K562 (cell line): ENCODE results near the gene IGF2R. TPM values are rescaled to one million over a fixed set of nuclear protein-coding genes. Genes with fewer than 3 reads are reported as not detected.

Experiments used
- ATAC-seq: fragments of 200-7000 bp; cut with Tn5 transposase; 3 replicates; pipeline ENCODE4 v1.9.1; 2020; ENCODE audit warnings: moderate library complexity
- BruUV-seq: library from RNA; stranded (reverse); fragments of 400-500 nt; replicated peaks from 2 replicates; lab custom pipeline; 2021; lab: Mats Ljungman, UMichigan
- CTCF ChIA-PET: fragments of 300-600 bp; formaldehyde crosslinking; extraction: SDS; loops from one replicate; lab custom pipeline; 2021; ENCODE audit warnings: low intra/inter-chr PET ratio; lab: Yijun Ruan, JAX
- POLR2A ChIA-PET: fragments of 300-600, 350-650 bp; sonication (Branson Sonifier 250); formaldehyde crosslinking; extraction: SDS; loops from one replicate; lab custom pipeline; 2021; ENCODE audit warnings: antibody characterized with exemption, inconsistent platforms; lab: Yijun Ruan, JAX
- DNase-seq, 4 experiments: peaks; one replicate each; pipeline versions ENCODE4 v3.0.0 to v3.0.0-alpha.2; 2011 to 2018; ENCODE audit warnings: low spot score in 3 of 4, mixed read lengths in 3 of 4; ENCODE audit errors: extremely low read depth in 1 of 4
- FAIRE-seq: peaks from 2 replicates; lab custom pipeline; 2011; peaks lifted over from hg19 to GRCh38; lab: Jason Lieb, UNC
- H2AFZ ChIP-seq: 2 replicates; pipeline ENCODE4 v1.6.0; 2011; ENCODE audit warnings: low read depth, low read length, control low read depth, inconsistent platforms
- H3K27ac ChIP-seq: fragments of 200-600 bp; 3 replicates; pipeline ENCODE4 v1.8.0; 2011; ENCODE audit warnings: low read depth, mild to moderate bottlenecking, control low read depth, inconsistent platforms, low read length, moderate library complexity, mixed read lengths; ENCODE audit errors: extremely low read depth
- H3K27me3 ChIP-seq, 2 experiments: fragments of 300-600 bp in 1 of 2; 2 replicates in 1 of 2; 3 replicates in 1 of 2; pipeline versions ENCODE4 v1.6.0 to v1.8.0; 2011; ENCODE audit warnings: inconsistent platforms in 2 of 2, low read length in 2 of 2, mild to moderate bottlenecking in 1 of 2, mixed read lengths in 1 of 2, moderate library complexity in 1 of 2; ENCODE audit not compliant: control insufficient read depth in 2 of 2, insufficient read depth in 2 of 2
- H3K36me3 ChIP-seq: fragments of 300-600 bp; 3 replicates; pipeline ENCODE4 v1.8.0; 2011; ENCODE audit warnings: mild to moderate bottlenecking, low read length, inconsistent platforms; ENCODE audit not compliant: control insufficient read depth, insufficient read depth
- H3K4me1 ChIP-seq, 2 experiments: fragments of 200-600 bp in 1 of 2; replicated peaks in 1 of 2; 2 replicates in 1 of 2; 3 replicates in 1 of 2; pipeline versions ENCODE4 v1.5.1 to v1.8.0; 2011; ENCODE audit warnings: inconsistent platforms in 2 of 2, low read length in 2 of 2, mild to moderate bottlenecking in 1 of 2, mixed read lengths in 1 of 2, moderate library complexity in 1 of 2; ENCODE audit not compliant: control insufficient read depth in 2 of 2, insufficient read depth in 2 of 2
- H3K4me2 ChIP-seq: 2 replicates; pipeline ENCODE4 v1.6.1; 2011; ENCODE audit warnings: low read length, control low read depth, inconsistent platforms, mixed read lengths; ENCODE audit not compliant: insufficient read depth
- H3K4me3 ChIP-seq: fragments of 200-600 bp; sonication (generic), shearing (Covaris generic); 2 replicates; pipeline ENCODE4 v1.5.1; 2016; ENCODE audit warnings: control low read depth, inconsistent platforms
- H3K79me2 ChIP-seq: fragments of 200-600 bp; 3 replicates; pipeline ENCODE4 v1.8.0; 2011; ENCODE audit warnings: low read length, inconsistent platforms; ENCODE audit not compliant: control insufficient read depth, insufficient read depth
- H3K9ac ChIP-seq, 2 experiments: 2 replicates each; pipeline versions ENCODE4 v1.6.0 to v1.6.1; 2011; ENCODE audit warnings: low read depth in 2 of 2, low read length in 2 of 2, control low read depth in 1 of 2, inconsistent platforms in 1 of 2, mild to moderate bottlenecking in 1 of 2, mixed read lengths in 1 of 2; ENCODE audit not compliant: insufficient read depth in 1 of 2
- H3K9me1 ChIP-seq: one replicate; pipeline ENCODE4 v1.6.0; 2011; ENCODE audit warnings: inconsistent platforms, mild to moderate bottlenecking, low read length, moderate library complexity; ENCODE audit not compliant: control insufficient read depth, insufficient read depth
- H3K9me3 ChIP-seq: replicated peaks from 2 replicates; pipeline ENCODE4 v1.5.1; 2011; ENCODE audit warnings: low read depth, low read length, inconsistent platforms; ENCODE audit not compliant: control insufficient read depth, insufficient read depth
- H4K20me1 ChIP-seq: replicated peaks from 2 replicates; pipeline ENCODE4 v1.6.1; 2011; ENCODE audit warnings: low read length, inconsistent platforms, mixed read lengths; ENCODE audit not compliant: control insufficient read depth, insufficient read depth
- ARID1B ChIP-seq: fragments of 450-650 bp; IDR thresholded peaks from 2 replicates; pipeline ENCODE4 v1.6.1; 2016; ENCODE audit warnings: antibody characterized with exemption, mild to moderate bottlenecking, inconsistent platforms
- ATF6 ChIP-seq: sonication (generic); formaldehyde crosslinking; IDR thresholded peaks from 2 replicates; pipeline ENCODE4 v1.4.0; 2020; ENCODE audit warnings: mild to moderate bottlenecking, missing genetic modification reagents
- CBFA2T3 ChIP-seq: fragments of 450-650 bp; IDR thresholded peaks from 2 replicates; pipeline ENCODE4 v1.6.1; 2017
- CHCHD3 ChIP-seq: fragments of 250-450 bp; sonication (Bioruptor Pico); IDR thresholded peaks from 2 replicates; pipeline ENCODE4 v2.1.2; 2022; ENCODE audit warnings: mild to moderate bottlenecking
- GATA2 ChIP-seq: sonication (generic); formaldehyde crosslinking; IDR thresholded peaks from 2 replicates; pipeline ENCODE4 v1.4.0; 2020; ENCODE audit warnings: mild to moderate bottlenecking, missing genetic modification reagents
- KDM1A ChIP-seq, 2 experiments: fragments of 450-650 bp; IDR thresholded peaks; 2 replicates each; pipeline ENCODE4 v1.6.1; 2016; ENCODE audit warnings: mild to moderate bottlenecking in 2 of 2
- MEF2D ChIP-seq: conservative IDR thresholded peaks from 2 replicates; pipeline ENCODE4 v1.6.1; 2016; ENCODE audit warnings: low read depth, missing genetic modification characterization, missing compliant biosample characterization
- MTA3 ChIP-seq: fragments of 450-650 bp; formaldehyde crosslinking; IDR thresholded peaks from 2 replicates; pipeline ENCODE4 v1.6.1; 2017; ENCODE audit warnings: mild to moderate bottlenecking, borderline replicate concordance
- PHF21A ChIP-seq: fragments of 450-650 bp; IDR thresholded peaks from 2 replicates; pipeline ENCODE4 v1.6.1; 2017; ENCODE audit warnings: low read depth, borderline replicate concordance
- PKNOX1 ChIP-seq: fragments of 450-650 bp; IDR thresholded peaks from 2 replicates; pipeline ENCODE4 v1.6.1; 2016
- RBFOX2 ChIP-seq: fragments of 200-400 bp; formaldehyde crosslinking; IDR thresholded peaks from 2 replicates; pipeline ENCODE4 v1.6.1; 2017; ENCODE audit warnings: low read depth, mild to moderate bottlenecking, low read length, moderate library complexity
- RBM39 ChIP-seq: fragments of 200-400 bp; formaldehyde crosslinking; optimal IDR thresholded peaks from 2 replicates; pipeline ENCODE3; 2018; ENCODE audit warnings: low read depth, low read length
- TCF3 ChIP-seq: sonication (generic); formaldehyde crosslinking; IDR thresholded peaks from 2 replicates; pipeline ENCODE4 v1.4.0; 2020; ENCODE audit warnings: mild to moderate bottlenecking, missing genetic modification reagents
- TEAD4 ChIP-seq, 2 experiments: sonication (generic) in 1 of 2; formaldehyde crosslinking in 1 of 2; IDR thresholded peaks; 2 replicates each; pipeline versions ENCODE4 v1.6.1 to v1.8.0; 2012 to 2022; ENCODE audit warnings: borderline replicate concordance in 1 of 2, inconsistent platforms in 1 of 2, low read length in 1 of 2, mild to moderate bottlenecking in 1 of 2, missing genetic modification reagents in 1 of 2
- VEZF1 ChIP-seq: fragments of 200-800 bp; sonication (Bioruptor generic); IDR thresholded peaks from 2 replicates; pipeline ENCODE4 v1.6.1; 2017; ENCODE audit warnings: missing genetic modification characterization, missing compliant biosample characterization
- ZBTB17 ChIP-seq: fragments of 450-650 bp; formaldehyde crosslinking; IDR thresholded peaks from 2 replicates; pipeline ENCODE4 v1.4.0; 2020; ENCODE audit warnings: mild to moderate bottlenecking
- WGBS: fragments of 100-300 bp; shearing (Covaris generic); methylation state at CpG from one replicate; pipeline ENCODE4 v1.1.6; 2016; ENCODE audit warnings: low coverage, mixed read lengths; ENCODE audit not compliant: insufficient coverage; ENCODE audit errors: missing lambda C conversion rate; 5-methylcytosine and 5-hydroxymethylcytosine counted together
- in situ Hi-C: fragments of 300-500 bp; cut with MboI; formaldehyde crosslinking; loops from 4 replicates; pipeline ENCODE4 v1.15.0; 2018; ENCODE audit warnings: inconsistent platforms, mixed read lengths
- intact Hi-C: fragments of 100-400 bp; cut with micrococcal nuclease; formaldehyde crosslinking; loops from 2 replicates; pipeline ENCODE4 v1.14.2; 2022
- polyA plus RNA-seq, 8 experiments: library from polyadenylated mRNA; depleted of rRNA in 4 of 8; stranded (reverse) in 5 of 8; unstranded in 3 of 8; fragments of >200 nt; fragmentation: Nextera tagmentation in 2 of 8; fragmentation: Illumina TruSeq in 1 of 8; extraction: Ambion mirVana in 2 of 8; extraction: Trizol in 1 of 8; gene quantifications; 2 replicates each; pipeline versions ENCODE4 v1.2.1 to v1.2.3, GENCODE V29; 2011 to 2014; ENCODE audit warnings: inconsistent platforms in 1 of 8, missing spikeins in 1 of 8
- total RNA-seq, 7 experiments: library from RNA; depleted of rRNA in 6 of 7; stranded (reverse); fragments of >200 nt in 6 of 7; fragmentation: Illumina TruSeq in 2 of 7; extraction: Trizol in 2 of 7; gene quantifications; 2 replicates each; pipeline versions ENCODE4 v1.2.1 to v1.2.3, GENCODE V29; 2011 to 2021; ENCODE audit warnings: low replicate concordance in 1 of 7

The IGF2R gene
- total and polyA plus RNA-seq, 9 of the 15 experiments (the other 6 are each of a cell fraction or from before 2014, with no cell fraction given) = 3.5 to 92.3 (median 34.5) TPM

- TF ChIP-seq PHF21A = 0 out of 2 replicates have a peak, but pooled peaks have one; percentile 38
- peak; percentile 27; the same call in 1 of the 2 replicates for TF ChIP-seq MTA3
- 0 out of 2 replicates have a peak, but pooled peaks have one; percentile 14 for TF ChIP-seq RBFOX2
- TF ChIP-seq, all 486 proteins: peak for 14
Observed at GRCh38 chr6:159977255-159977903, 8.5 kb downstream of the IGF2R start (continued).

- Histone ChIP-seq H3K4me2 (peak overlapping the region; percentile 74), H3K27me3 (no peaks in the 10 kb centered on the region), H3K4me1 (peaks cover 66 to 80% of the 10 kb centered on the region in 2 experiments), H3K79me2 (peaks cover 98% of the 10 kb centered on the region), H3K36me3 (peaks cover 11% of the 10 kb centered on the region), H3K9me3 (no peaks in the 10 kb centered on the region), H4K20me1 (peaks cover 66% of the 10 kb centered on the region), H3K27ac (peak overlapping the region; percentile 59; the same call in 2 of the 3 replicates), H3K9ac (peak overlapping the region; percentile 34 to 37; a peak in 1 of 4 replicates), H2AFZ (no peak overlapping the region), H3K4me3 (no peak overlapping the region), H3K9me1 (peaks cover 17% of the 10 kb centered on the region)
- FAIRE-seq (no peak), DNase-seq (peak in 1 of 4 experiments; percentile 44), ATAC-seq (no peak; the same call in 2 of the 3 replicates)
- no TSS peak for BruUV-seq
- in situ Hi-C loops = no loop called here
- POLR2A ChIA-PET = interaction anchor here (0.6 to 8.1 kb wide), 5 partner anchors 6 to 509 kb away, joined by 3 to 84 read pairs (median 4); no protein-coding TSS in a partner anchor
- CTCF ChIA-PET = no interaction called here
- 23% methylated on average over 8 of the region's 8 CpGs for WGBS
- intact Hi-C loops = loop anchor here (10.0 kb wide), 1 partner anchor 253 kb away; the partner anchor contains the start of gene WTAP
- 0 out of 2 replicates have a peak, but pooled peaks have one; percentile 27 for TF ChIP-seq MEF2D (tag)
- TF ChIP-seq PKNOX1 = peak; percentile 33; the same call in 1 of the 2 replicates
- TF ChIP-seq GATA2 (CRISPR knock-in tag) = peak; percentile 20; the same call in 1 of the 2 replicates
- 0 out of 2 replicates have a peak, but pooled peaks have one; percentile 50 for TF ChIP-seq ATF6 (CRISPR knock-in tag)
- TF ChIP-seq ARID1B = peak; percentile 49
- TF ChIP-seq CBFA2T3 = peak; percentile 56
- no peak for TF ChIP-seq CHCHD3 (CRISPR knock-in tag)
- TF ChIP-seq KDM1A (IDR thresholded peaks at IDR 0.05) = 0 out of 4 replicates have a peak, but pooled peaks of 1 of the 2 experiments have one; percentile 48
- no peak for TF ChIP-seq VEZF1 (CRISPR knock-in tag)
- TF ChIP-seq TEAD4 (IDR thresholded peaks at IDR 0.05; ENCODE audit: low read length) = 0 out of 2 replicates have a peak, but pooled peaks have one; percentile 53
- TF ChIP-seq TEAD4 (CRISPR knock-in tag; IDR thresholded peaks at IDR 0.05; ENCODE audit: borderline replicate concordance) = no peak
- no peak for TF ChIP-seq ZBTB17 (CRISPR knock-in tag)
- TF ChIP-seq RBM39 = no peak
- TF ChIP-seq TCF3 (CRISPR knock-in tag) = peak; percentile 66
Observed at GRCh38 chr6:159977904-159978268, 9.0 kb downstream of the IGF2R start.
